ENCODE data around the gene CTNNBIP1. TPM values are rescaled to one million over a fixed set of nuclear protein-coding genes. Genes with fewer than 3 reads are reported as not detected.
"Not testable (repeated sequence)": the region's sequence is repeated elsewhere in the genome, so short reads cannot be mapped to it uniquely, and the experiment has no call there.

CTNNBIP1 gene
- total RNA-seq, 1 donor from 2014 or later: 75.5 TPM

- Mint-ChIP-seq H3K27ac (ENCODE audit: unreplicated experiment) (peak overlapping the region; percentile 96), H3K36me3 (ENCODE audit: low read depth) (peaks cover 14% of the 10 kb centered on the region), H3K27me3 (ENCODE audit: low read depth) (no peaks in the 10 kb centered on the region), H3K4me3 (peak overlapping the region; percentile 78), H3K4me1 (peaks cover 43% of the 10 kb centered on the region), H3K9me3 (no peaks in the 10 kb centered on the region)
- DNase-seq (ENCODE audit: low read depth, low spot score): peak; percentile 33
- no peak for TF ChIP-seq CTCF (conservative IDR thresholded peaks at IDR 0.05)
Observed at GRCh38 chr1:9929431-9930385, 19.6 kb upstream of the CTNNBIP1 start.

GRCh38 chr1:9927259-9927658 is 17.2 kb upstream of the CTNNBIP1 start:
- H3K9me3 Mint-ChIP-seq: no peaks in the 10 kb centered on the region
- DNase-seq (ENCODE audit: low read depth, low spot score): no peak
- H3K4me1 Mint-ChIP-seq: peaks cover 56% of the 10 kb centered on the region
- no peak overlapping the region for H3K4me3 Mint-ChIP-seq
- H3K36me3 Mint-ChIP-seq (ENCODE audit: low read depth): peaks cover 5% of the 10 kb centered on the region
- no peaks in the 10 kb centered on the region for H3K27me3 Mint-ChIP-seq (ENCODE audit: low read depth)
- no peak for TF ChIP-seq CTCF (conservative IDR thresholded peaks at IDR 0.05)
- peak overlapping the region; percentile 19 for H3K27ac Mint-ChIP-seq (ENCODE audit: unreplicated experiment)

GRCh38 chr1:9922342-9922741 is 12.3 kb upstream of the CTNNBIP1 start:
- H3K36me3 Mint-ChIP-seq (ENCODE audit: low read depth): no peaks in the 10 kb centered on the region
- H3K9me3 Mint-ChIP-seq: no peaks in the 10 kb centered on the region
- no peak for DNase-seq (ENCODE audit: low read depth, low spot score)
- H3K27me3 Mint-ChIP-seq (ENCODE audit: low read depth): no peaks in the 10 kb centered on the region
- H3K4me1 Mint-ChIP-seq: peaks cover 43% of the 10 kb centered on the region
- no peak for TF ChIP-seq CTCF (conservative IDR thresholded peaks at IDR 0.05)
- peak overlapping the region; percentile 0 for H3K27ac Mint-ChIP-seq (ENCODE audit: unreplicated experiment)
- H3K4me3 Mint-ChIP-seq: peak overlapping the region; percentile 18

GRCh38 chr1:9920606-9921005 is 10.5 kb upstream of the CTNNBIP1 start:
- H3K9me3 Mint-ChIP-seq: no peaks in the 10 kb centered on the region
- peak overlapping the region; percentile 43 for H3K27ac Mint-ChIP-seq (ENCODE audit: unreplicated experiment)
- H3K27me3 Mint-ChIP-seq (ENCODE audit: low read depth): no peaks in the 10 kb centered on the region

GRCh38 chr1:9917901-9918300 is 7.8 kb upstream of the CTNNBIP1 start:
- Mint-ChIP-seq H3K4me1 (peaks cover 34% of the 10 kb centered on the region), H3K9me3 (no peaks in the 10 kb centered on the region), H3K36me3 (ENCODE audit: low read depth) (no peaks in the 10 kb centered on the region), H3K27ac (ENCODE audit: unreplicated experiment) (no peak overlapping the region), H3K4me3 (no peak overlapping the region), H3K27me3 (ENCODE audit: low read depth) (no peaks in the 10 kb centered on the region)
- no peak for DNase-seq (ENCODE audit: low read depth, low spot score)
- TF ChIP-seq CTCF (conservative IDR thresholded peaks at IDR 0.05): no peak

More at GRCh38 chr1:9920606-9921005, 10.5 kb upstream of the CTNNBIP1 start:
- no peaks in the 10 kb centered on the region for H3K36me3 Mint-ChIP-seq (ENCODE audit: low read depth)
- H3K4me3 Mint-ChIP-seq: no peak overlapping the region
- no peak for DNase-seq (ENCODE audit: low read depth, low spot score)
- TF ChIP-seq CTCF (conservative IDR thresholded peaks at IDR 0.05): no peak
- H3K4me1 Mint-ChIP-seq: peaks cover 34% of the 10 kb centered on the region

- H3K27me3 Mint-ChIP-seq (ENCODE audit: low read depth); H3K27ac Mint-ChIP-seq (ENCODE audit: unreplicated experiment); DNase-seq (ENCODE audit: low read depth, low spot score); H3K4me3 Mint-ChIP-seq; H3K36me3 Mint-ChIP-seq (ENCODE audit: low read depth); H3K9me3 Mint-ChIP-seq: not testable (repeated sequence)
- peaks cover 32% of the 10 kb centered on the region for H3K4me1 Mint-ChIP-seq
Observed at GRCh38 chr1:9917495-9917894, 7.4 kb upstream of the CTNNBIP1 start.

Data from neural crest cell (in vitro differentiated cells).